Common myeloid progenitor, CD34-positive (primary cell): ENCODE measurements around the gene CHCHD2.
"Not testable (repeated sequence)": the region's sequence is repeated elsewhere in the genome, so short reads cannot be mapped to it uniquely, and the experiment has no call there.

ENCODE experiments used
- CTCF ChIA-PET: fragments of 350-600 bp; sonication (Branson Sonifier 250); formaldehyde crosslinking; loops from one replicate; lab custom pipeline; 2021; ENCODE audit warnings: antibody characterized with exemption; lab: Charles Lee
- POLR2A ChIA-PET: fragments of 350-600 bp; sonication (Branson Sonifier 250); formaldehyde crosslinking; loops from one replicate; lab custom pipeline; 2021; ENCODE audit warnings: antibody characterized with exemption; lab: Charles Lee
- DNase-seq, 3 donors: peaks; one replicate each; pipeline versions ENCODE4 v3.0.0 to v3.0.0-alpha.2; 2013
- H3K27ac ChIP-seq, 2 experiments: 1 replicate in 1 of 2; 2 replicates in 1 of 2; pipeline ENCODE4 v1.7.0; 2013; ENCODE audit warnings: inconsistent platforms in 2 of 2, low read length in 2 of 2, mild to moderate bottlenecking in 2 of 2, low read depth in 1 of 2, moderate library complexity in 1 of 2; ENCODE audit not compliant: severe bottlenecking in 2 of 2, insufficient read depth in 1 of 2, poor library complexity in 1 of 2
- H3K27me3 ChIP-seq, 5 experiments: replicated peaks in 2 of 5; 1 replicate in 3 of 5; 2 replicates in 2 of 5; pipeline versions ENCODE4 v1.6.1 to v1.7.0; 2013; ENCODE audit warnings: low read length in 4 of 5, mild to moderate bottlenecking in 2 of 5, moderate library complexity in 2 of 5, inconsistent platforms in 1 of 5; ENCODE audit not compliant: insufficient read depth in 5 of 5, control insufficient read depth in 4 of 5
- H3K36me3 ChIP-seq, 4 experiments: 1 replicate in 2 of 4; 2 replicates in 2 of 4; pipeline versions ENCODE4 v1.6.1 to v1.7.0; 2013; ENCODE audit warnings: low read length in 3 of 4, control low read depth in 1 of 4, mild to moderate bottlenecking in 1 of 4; ENCODE audit not compliant: control insufficient read depth in 4 of 4, insufficient read depth in 4 of 4
- H3K4me1 ChIP-seq, 4 experiments: 1 replicate in 3 of 4; 2 replicates in 1 of 4; pipeline versions ENCODE4 v1.6.1 to v1.7.1; 2013; ENCODE audit warnings: low read length in 3 of 4, mild to moderate bottlenecking in 3 of 4, control low read depth in 1 of 4, inconsistent platforms in 1 of 4, moderate library complexity in 1 of 4; ENCODE audit not compliant: control insufficient read depth in 4 of 4, insufficient read depth in 4 of 4; ENCODE audit errors: control extremely low read depth in 1 of 4
- H3K4me3 ChIP-seq, 7 experiments: 1 replicate in 4 of 7; 2 replicates in 3 of 7; pipeline versions ENCODE4 v1.5.1 to v1.7.0; 2013; ENCODE audit warnings: mild to moderate bottlenecking in 7 of 7, low read length in 6 of 7, moderate library complexity in 6 of 7, inconsistent platforms in 2 of 7, low read depth in 2 of 7, control low read depth in 1 of 7; ENCODE audit not compliant: insufficient read depth in 4 of 7, control insufficient read depth in 1 of 7; ENCODE audit errors: extremely low read depth in 1 of 7
- H3K9me3 ChIP-seq, 5 experiments: 1 replicate in 4 of 5; 2 replicates in 1 of 5; pipeline versions ENCODE4 v1.6.1 to v1.7.1; 2013; ENCODE audit warnings: low read length in 4 of 5, mild to moderate bottlenecking in 2 of 5, inconsistent platforms in 1 of 5, low read depth in 1 of 5, moderate library complexity in 1 of 5; ENCODE audit not compliant: control insufficient read depth in 4 of 5, insufficient read depth in 2 of 5; ENCODE audit errors: control extremely low read depth in 1 of 5
- WGBS: methylation state at CpG from one replicate; pipeline ENCODE4 v1.1.5; 2013; ENCODE audit not compliant: insufficient coverage; 5-methylcytosine and 5-hydroxymethylcytosine counted together

The CHCHD2 gene

GRCh38 chr7:56115852-56116538 is 9.7 kb upstream of the CHCHD2 start, which contains the start of gene NUPR2:
Gene NUPR2 (minus strand): TSS chr7:56116417. CDS start chr7:56116314, 103 bp downstream.
- DNase-seq: no peak
- Histone ChIP-seq H3K4me3 (peak within 1 kb of the TSS in 6 of 7 experiments; percentile 19 to 68 (median 34)), H3K27me3 (peaks cover 0 to 21% (median 7%) of the 10 kb centered on the region in 5 experiments), H3K36me3 (no peaks in the 10 kb centered on the region), H3K9me3 (peaks cover 0 to 12% (median 2%) of the 10 kb centered on the region in 5 experiments), H3K27ac (no peak within 1 kb of the TSS), H3K4me1 (peaks cover 0 to 3% (median 0%) of the 10 kb centered on the region in 4 experiments)
- CTCF ChIA-PET: no interaction called here
- POLR2A ChIA-PET: no interaction called here
- WGBS: 7% methylated on average over 62 of the region's 65 CpGs

- H3K4me1 ChIP-seq, DNase-seq, H3K36me3 ChIP-seq, CTCF ChIA-PET, POLR2A ChIA-PET, H3K4me3 ChIP-seq, H3K27ac ChIP-seq: not testable (repeated sequence)
- WGBS: 100% methylated on average over 2 of the region's 3 CpGs
- Histone ChIP-seq H3K27me3 (peaks cover 0 to 21% (median 2%) of the 10 kb centered on the region in 5 experiments), H3K9me3 (peaks cover 0 to 14% (median 5%) of the 10 kb centered on the region in 5 experiments)
These were observed 6.0 kb upstream of the CHCHD2 start for GRCh38 chr7:56112244-56112643.

DNA sequence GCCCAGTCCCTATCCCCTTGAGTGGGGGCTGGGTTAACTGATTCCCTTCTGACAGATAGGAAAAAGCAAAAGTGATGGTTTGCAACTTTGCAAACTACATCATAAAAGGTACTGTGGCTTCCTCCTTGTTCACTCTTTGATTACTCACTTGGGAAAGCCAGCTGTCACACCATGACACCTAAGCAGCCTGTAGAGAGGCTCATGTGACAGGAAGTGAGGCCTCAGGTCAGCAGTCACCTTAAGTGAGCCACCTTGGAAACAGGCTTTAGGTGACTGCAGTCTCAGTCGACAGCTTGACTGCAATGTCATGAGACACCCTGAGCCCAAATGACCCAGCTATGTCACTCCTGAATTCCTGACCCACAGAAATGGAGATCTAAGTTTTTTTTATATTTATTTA is 4.3 kb upstream of the CHCHD2 start:
- ChIA-PET POLR2A (interaction anchor here (0.6 kb wide), 1 partner anchor 434 kb away, joined by 4 read pairs; no protein-coding TSS in a partner anchor), CTCF (no interaction called here)
- H3K27ac ChIP-seq: no peak overlapping the region
- H3K4me1 ChIP-seq: peaks cover 4 to 16% (median 9%) of the 10 kb centered on the region in 4 experiments
- DNase-seq: no peak
- H3K36me3 ChIP-seq: no peaks in the 10 kb centered on the region
- H3K4me3 ChIP-seq: no peak overlapping the region
- peaks cover 0 to 8% (median 0%) of the 10 kb centered on the region in 5 experiments for H3K27me3 ChIP-seq
- no CpG with 5 or more reads among the region's 1 CpG for WGBS
- peaks cover 0 to 9% (median 2%) of the 10 kb centered on the region in 5 experiments for H3K9me3 ChIP-seq

GRCh38 chr7:56107954-56108258 is 1.6 kb upstream of the CHCHD2 start:
- no CpG with 5 or more reads among the region's 1 CpG for WGBS
- Histone ChIP-seq H3K27me3 (no peaks in the 10 kb centered on the region), H3K36me3 (peaks cover 3 to 14% (median 10%) of the 10 kb centered on the region in 4 experiments), H3K4me3 (peak overlapping the region in 1 of 7 experiments; percentile 10), H3K4me1 (peaks cover 10 to 23% (median 18%) of the 10 kb centered on the region in 4 experiments), H3K27ac (peak overlapping the region in 1 of 2 experiments; percentile 94), H3K9me3 (peaks cover 0 to 9% (median 2%) of the 10 kb centered on the region in 5 experiments)
- CTCF ChIA-PET: no interaction called here
- POLR2A ChIA-PET: no interaction called here
- DNase-seq: no peak

- Histone ChIP-seq H3K36me3 (peaks cover 11 to 36% (median 32%) of the 10 kb centered on the region in 4 experiments), H3K4me3 (peak overlapping the region in 6 of 7 experiments; percentile 81 to 98 (median 92)), H3K27ac (peak overlapping the region; percentile 80 to 94), H3K9me3 (peaks cover 0 to 9% (median 2%) of the 10 kb centered on the region in 5 experiments), H3K27me3 (no peaks in the 10 kb centered on the region), H3K4me1 (peaks cover 10 to 23% (median 18%) of the 10 kb centered on the region in 4 experiments)
- 25% methylated on average over 4 of the region's 6 CpGs for WGBS
- peak; percentile 35 to 74 (median 68) for DNase-seq
- POLR2A ChIA-PET: no interaction called here
- CTCF ChIA-PET: interaction anchor here (1.0 to 1.9 kb wide), 2 partner anchors 31 to 40 kb away, joined by 3 to 10 read pairs; no protein-coding TSS in a partner anchor
These were observed 768 bp downstream of the CHCHD2 start for GRCh38 chr7:56105508-56105907.

- H3K27ac ChIP-seq, H3K27me3 ChIP-seq, H3K4me3 ChIP-seq, DNase-seq, POLR2A ChIA-PET, H3K9me3 ChIP-seq: not testable (repeated sequence)
- Histone ChIP-seq H3K36me3 (peaks cover 18 to 50% (median 41%) of the 10 kb centered on the region in 4 experiments), H3K4me1 (peaks cover 10 to 23% (median 18%) of the 10 kb centered on the region in 4 experiments)
- CTCF ChIA-PET: interaction anchor here (0.6 kb wide), 1 partner anchor 107 kb away, joined by 3 read pairs; no protein-coding TSS in a partner anchor
- 86% methylated on average over 1 of the region's 9 CpGs for WGBS
These were observed 2.1 kb downstream of the CHCHD2 start for GRCh38 chr7:56104138-56104537.

DNA sequence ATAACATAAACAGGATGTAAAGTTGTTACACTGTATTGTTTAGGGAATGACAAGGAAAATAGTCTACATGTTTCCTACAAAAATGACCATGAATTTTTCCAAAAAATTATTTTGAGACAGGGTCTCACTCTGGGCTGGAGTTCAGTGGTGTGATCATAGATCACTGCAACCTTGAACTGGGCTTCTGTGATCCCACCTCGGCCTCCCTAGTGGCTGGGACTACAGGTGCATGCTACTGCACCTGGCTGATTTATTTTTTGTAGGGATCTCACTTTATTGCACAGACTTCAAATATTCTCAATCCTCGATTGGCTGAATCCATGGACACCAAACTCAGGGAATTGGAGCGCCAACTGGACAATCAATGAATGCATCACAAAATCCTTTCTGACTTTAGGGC is 6.6 kb downstream of the CHCHD2 start:
- no peak for DNase-seq
- POLR2A ChIA-PET: no interaction called here
- Histone ChIP-seq H3K9me3 (no peaks in the 10 kb centered on the region), H3K27me3 (no peaks in the 10 kb centered on the region), H3K4me1 (peaks cover 0 to 3% (median under 1%) of the 10 kb centered on the region in 4 experiments), H3K4me3 (no peak overlapping the region), H3K36me3 (peaks cover 18 to 50% (median 41%) of the 10 kb centered on the region in 4 experiments), H3K27ac (no peak overlapping the region)
- CTCF ChIA-PET: no interaction called here
- 89% methylated on average over 1 of the region's 3 CpGs for WGBS
